DND-41 (cell line): ENCODE measurements around the gene DOCK7.

Experiments used
- CTCF ChIP-seq: IDR thresholded peaks from 2 replicates; pipeline ENCODE4 v1.5.1; 2012; ENCODE audit warnings: borderline replicate concordance, low read length, moderate library complexity, mild to moderate bottlenecking; ENCODE audit not compliant: poor library complexity, severe bottlenecking; ENCODE audit errors: extremely low read depth
- EZH2 ChIP-seq: IDR thresholded peaks from 3 replicates; pipeline ENCODE4 v1.6.1; 2012; ENCODE audit warnings: borderline replicate concordance, low read depth, mild to moderate bottlenecking, moderate library complexity, low read length, inconsistent platforms; ENCODE audit not compliant: severe bottlenecking

GRCh38 chr1:62716397-62716796 lies 28.2 kb upstream of the DOCK7 start:
- TF ChIP-seq CTCF (no peak), EZH2 (no peak)
